ENCODE data around the gene CDCA8. TPM values are rescaled to one million over a fixed set of nuclear protein-coding genes. Genes with fewer than 3 reads are reported as not detected.
A peak's percentile ranks its signal among the peaks of the same experiment; 100 is the strongest.

Gene CDCA8
- total and polyA plus RNA-seq, 2 of the 8 experiments (the other 6 are each of a cell fraction or from before 2014, with no cell fraction given): 43.9 to 46.2 TPM

DNA sequence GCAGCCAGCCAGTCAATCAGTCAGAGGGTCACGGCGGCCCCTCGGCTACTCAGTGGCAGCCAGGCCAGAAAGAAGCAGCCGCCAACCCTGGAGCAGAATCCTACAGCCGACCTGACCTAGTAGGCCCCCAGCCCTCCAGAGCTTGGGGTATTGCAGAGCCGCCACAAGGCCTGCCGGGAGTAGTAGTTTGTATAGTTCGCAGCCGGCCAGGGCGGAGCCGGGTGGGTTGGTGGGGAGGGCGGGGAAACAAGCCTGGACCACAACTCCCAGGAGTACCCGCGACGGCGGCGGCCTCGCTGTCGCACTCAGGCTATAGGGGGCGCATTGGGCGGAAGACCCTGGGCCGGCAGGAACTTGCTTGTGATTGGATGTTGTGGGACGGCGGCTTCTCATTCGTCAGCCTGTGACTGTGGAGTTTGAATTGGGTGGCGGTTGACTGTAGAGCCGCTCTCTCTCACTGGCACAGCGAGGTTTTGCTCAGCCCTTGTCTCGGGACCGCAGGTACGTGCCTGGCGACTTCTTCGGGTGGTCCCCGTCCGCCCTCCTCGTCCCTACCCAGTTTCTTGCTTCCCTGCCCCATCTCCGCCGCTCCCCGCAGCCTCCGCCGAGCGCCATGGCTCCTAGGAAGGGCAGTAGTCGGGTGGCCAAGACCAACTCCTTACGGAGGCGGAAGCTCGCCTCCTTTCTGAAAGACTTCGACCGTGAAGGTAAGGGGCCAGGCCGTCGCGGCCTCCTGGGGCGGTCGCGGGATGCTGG, at the start of gene CDCA8 (continued):
- TF ChIP-seq, protein P1, sequence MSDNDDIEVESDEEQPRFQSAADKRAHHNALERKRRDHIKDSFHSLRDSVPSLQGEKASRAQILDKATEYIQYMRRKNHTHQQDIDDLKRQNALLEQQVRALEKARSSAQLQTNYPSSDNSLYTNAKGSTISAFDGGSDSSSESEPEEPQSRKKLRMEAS (IDR thresholded peaks at IDR 0.05): 0 out of 2 replicates have a peak, but pooled peaks have one; percentile 62
- no peak for TF ChIP-seq BRCA1 (IDR thresholded peaks at IDR 0.05; ENCODE audit: low read depth, low read length)
- TF ChIP-seq, protein P2, sequence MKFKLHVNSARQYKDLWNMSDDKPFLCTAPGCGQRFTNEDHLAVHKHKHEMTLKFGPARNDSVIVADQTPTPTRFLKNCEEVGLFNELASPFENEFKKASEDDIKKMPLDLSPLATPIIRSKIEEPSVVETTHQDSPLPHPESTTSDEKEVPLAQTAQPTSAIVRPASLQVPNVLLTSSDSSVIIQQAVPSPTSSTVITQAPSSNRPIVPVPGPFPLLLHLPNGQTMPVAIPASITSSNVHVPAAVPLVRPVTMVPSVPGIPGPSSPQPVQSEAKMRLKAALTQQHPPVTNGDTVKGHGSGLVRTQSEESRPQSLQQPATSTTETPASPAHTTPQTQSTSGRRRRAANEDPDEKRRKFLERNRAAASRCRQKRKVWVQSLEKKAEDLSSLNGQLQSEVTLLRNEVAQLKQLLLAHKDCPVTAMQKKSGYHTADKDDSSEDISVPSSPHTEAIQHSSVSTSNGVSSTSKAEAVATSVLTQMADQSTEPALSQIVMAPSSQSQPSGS (IDR thresholded peaks at IDR 0.05; ENCODE audit: low read length): no peak
- TF ChIP-seq SUZ12 (IDR thresholded peaks at IDR 0.05; ENCODE audit: low read length): no peak
- TF ChIP-seq, protein P3, sequence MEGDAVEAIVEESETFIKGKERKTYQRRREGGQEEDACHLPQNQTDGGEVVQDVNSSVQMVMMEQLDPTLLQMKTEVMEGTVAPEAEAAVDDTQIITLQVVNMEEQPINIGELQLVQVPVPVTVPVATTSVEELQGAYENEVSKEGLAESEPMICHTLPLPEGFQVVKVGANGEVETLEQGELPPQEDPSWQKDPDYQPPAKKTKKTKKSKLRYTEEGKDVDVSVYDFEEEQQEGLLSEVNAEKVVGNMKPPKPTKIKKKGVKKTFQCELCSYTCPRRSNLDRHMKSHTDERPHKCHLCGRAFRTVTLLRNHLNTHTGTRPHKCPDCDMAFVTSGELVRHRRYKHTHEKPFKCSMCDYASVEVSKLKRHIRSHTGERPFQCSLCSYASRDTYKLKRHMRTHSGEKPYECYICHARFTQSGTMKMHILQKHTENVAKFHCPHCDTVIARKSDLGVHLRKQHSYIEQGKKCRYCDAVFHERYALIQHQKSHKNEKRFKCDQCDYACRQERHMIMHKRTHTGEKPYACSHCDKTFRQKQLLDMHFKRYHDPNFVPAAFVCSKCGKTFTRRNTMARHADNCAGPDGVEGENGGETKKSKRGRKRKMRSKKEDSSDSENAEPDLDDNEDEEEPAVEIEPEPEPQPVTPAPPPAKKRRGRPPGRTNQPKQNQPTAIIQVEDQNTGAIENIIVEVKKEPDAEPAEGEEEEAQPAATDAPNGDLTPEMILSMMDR (IDR thresholded peaks at IDR 0.05; ENCODE audit: control extremely low read depth in 1 of 3, insufficient read depth in 1 of 3, low read depth in 1 of 3, low read length in 3 of 3): peak; percentile 74 to 81 (median 81)
- TF ChIP-seq EGR1 (IDR thresholded peaks at IDR 0.05; ENCODE audit: borderline replicate concordance, low read depth, low read length): no peak
- TF ChIP-seq TAF1 (IDR thresholded peaks at IDR 0.05; ENCODE audit: low read depth, low read length): peak; percentile 79
- no peak for TF ChIP-seq CTBP2 (IDR thresholded peaks at IDR 0.05; ENCODE audit: borderline replicate concordance, insufficient read depth, insufficient read length, low read length)
- no peak for TF ChIP-seq CHD1 (IDR thresholded peaks at IDR 0.05; ENCODE audit: low read depth, low read length)
- TF ChIP-seq SP2 (IDR thresholded peaks at IDR 0.05; ENCODE audit: low read length): no peak
- TF ChIP-seq EZH2 (IDR thresholded peaks at IDR 0.05; ENCODE audit: low read depth, low read length, severe bottlenecking): no peak
- peak; percentile 89 for TF ChIP-seq SP1 (IDR thresholded peaks at IDR 0.05; ENCODE audit: low read depth, low read length)
- TF ChIP-seq BACH1 (IDR thresholded peaks at IDR 0.05; ENCODE audit: low read length): no peak
- peak; percentile 71; the same call in 1 of the 2 replicates for TF ChIP-seq KDM5A (IDR thresholded peaks at IDR 0.05; ENCODE audit: low read length)
- TF ChIP-seq CBX8 (IDR thresholded peaks at IDR 0.05; ENCODE audit: borderline replicate concordance, low read depth, low read length): no peak
- no peak for TF ChIP-seq MAFK (IDR thresholded peaks at IDR 0.05; ENCODE audit: low read depth, low read length)
- TF ChIP-seq KDM4A (IDR thresholded peaks at IDR 0.05; ENCODE audit: low read depth, low read length, severe bottlenecking): peak; percentile 50
- no peak for TF ChIP-seq NRF1 (IDR thresholded peaks at IDR 0.05; ENCODE audit: low read depth, low read length)
- peak; percentile 47; the same call in 1 of the 2 replicates for TF ChIP-seq RBBP5 (IDR thresholded peaks at IDR 0.05; ENCODE audit: borderline replicate concordance, low read depth, low read length)
- no peak for TF ChIP-seq TCF12 (IDR thresholded peaks at IDR 0.05; ENCODE audit: low read depth, low read length)

Measured in H1 (cell line).